T-cell (primary cell): ENCODE results near the gene S100A2. TPM values are rescaled to one million over a fixed set of nuclear protein-coding genes. Genes with fewer than 3 reads are reported as not detected.

Source experiments
- ATAC-seq, 4 experiments: fragments of 200-7000 bp in 3 of 4; fragments of 150-1000 bp in 1 of 4; cut with Tn5 transposase; replicated peaks in 1 of 4; 1 replicate in 3 of 4; 2 replicates in 1 of 4; pipeline ENCODE4 v1.10.0; 2021; ENCODE audit warnings: moderate library complexity in 3 of 4, mild to moderate bottlenecking in 2 of 4, moderate number of reproducible peaks in 1 of 4
- CTCF ChIA-PET, 2 donors: fragments of 300-600 bp; sonication (Branson Sonifier 250); formaldehyde crosslinking; loops; one replicate each; lab custom pipeline; 2022; ENCODE audit warnings: antibody characterized with exemption in 2 of 2; lab: Charles Lee
- POLR2A ChIA-PET, 2 donors: fragments of 300-600 bp; sonication (Branson Sonifier 250); formaldehyde crosslinking; loops; one replicate each; lab custom pipeline; 2022; ENCODE audit warnings: antibody characterized with exemption in 2 of 2; lab: Charles Lee
- DNase-seq, 35 experiments: peaks; one replicate each; pipeline versions ENCODE4 v3.0.0 to v3.0.0-alpha.2; 2013 to 2023
- H3K27ac ChIP-seq: one replicate; pipeline ENCODE4 v1.5.1; 2013; ENCODE audit warnings: low read length
- H3K27me3 ChIP-seq, 2 experiments: replicated peaks in 1 of 2; 1 replicate in 1 of 2; 2 replicates in 1 of 2; pipeline versions ENCODE4 v1.6.1 to v1.7.0; 2013; ENCODE audit warnings: low read length in 1 of 2, mixed read lengths in 1 of 2; ENCODE audit not compliant: control insufficient read depth in 2 of 2, insufficient read depth in 2 of 2; ENCODE audit errors: extremely low read depth in 1 of 2
- H3K36me3 ChIP-seq, 2 donors: 1 replicate in 1 of 2; 2 replicates in 1 of 2; pipeline versions ENCODE4 v1.6.1 to v1.7.0; 2013; ENCODE audit warnings: low read length in 1 of 2; ENCODE audit not compliant: control insufficient read depth in 2 of 2, insufficient read depth in 1 of 2; ENCODE audit errors: extremely low read depth in 1 of 2
- H3K4me1 ChIP-seq, 2 experiments: 1 replicate in 1 of 2; 2 replicates in 1 of 2; pipeline versions ENCODE4 v1.6.1 to v1.7.0; 2013; ENCODE audit warnings: low read length in 2 of 2, mixed read lengths in 1 of 2; ENCODE audit not compliant: insufficient read depth in 2 of 2, control insufficient read depth in 1 of 2; ENCODE audit errors: extremely low read depth in 1 of 2
- H3K4me3 ChIP-seq, 2 donors: 1 replicate in 1 of 2; 2 replicates in 1 of 2; pipeline versions ENCODE4 v1.5.1 to v1.7.0; 2013; ENCODE audit warnings: mild to moderate bottlenecking in 2 of 2, low read length in 1 of 2, moderate library complexity in 1 of 2; ENCODE audit not compliant: control insufficient read depth in 1 of 2; ENCODE audit errors: extremely low read depth in 1 of 2
- H3K9me3 ChIP-seq: 2 replicates; pipeline ENCODE4 v1.7.0; 2013
- H3K27ac Mint-ChIP-seq, 2 donors: one replicate each; pipeline ENCODE4 v1.8.0; 2020 to 2021; ENCODE audit warnings: mild to moderate bottlenecking in 2 of 2, mixed read lengths in 2 of 2
- H3K27me3 Mint-ChIP-seq, 2 donors: one replicate each; pipeline ENCODE4 v1.8.0; 2021 to 2022; ENCODE audit warnings: mixed read lengths in 2 of 2
- H3K36me3 Mint-ChIP-seq: one replicate; pipeline ENCODE4 v1.8.0; 2021; ENCODE audit warnings: mixed read lengths
- H3K4me1 Mint-ChIP-seq, 3 donors: one replicate each; pipeline ENCODE4 v1.8.0; 2020 to 2022; ENCODE audit warnings: mixed read lengths in 3 of 3, mild to moderate bottlenecking in 1 of 3
- H3K4me3 Mint-ChIP-seq, 3 donors: one replicate each; pipeline ENCODE4 v1.8.0; 2020 to 2022; ENCODE audit warnings: mild to moderate bottlenecking in 3 of 3, mixed read lengths in 3 of 3, moderate library complexity in 3 of 3
- H3K9me3 Mint-ChIP-seq, 3 donors: one replicate each; pipeline ENCODE4 v1.8.0; 2020 to 2022; ENCODE audit warnings: mixed read lengths in 3 of 3
- WGBS: methylation state at CpG from one replicate; pipeline ENCODE4 v1.1.5; 2013; ENCODE audit warnings: missing lambda C conversion rate; ENCODE audit not compliant: insufficient coverage; 5-methylcytosine and 5-hydroxymethylcytosine counted together
- total RNA-seq, 35 experiments: library from RNA in 6 of 35; stranded (reverse) in 6 of 35; fragments of 120-200 nt in 1 of 35; gene quantifications; one replicate each; pipeline versions ENCODE4 v1.2.1 to v1.2.4 and lab custom pipeline; 2013 to 2026

S100A2 gene
- total RNA-seq, 5 donors from 2014 or later (not counting 1 experiment from before 2014, with no cell fraction given) = 0.66 TPM; not detected in 4

GRCh38 chr1:153548722-153549688, 16.6 kb downstream of the S100A2 start, which contains the start of gene S100A3:
TSS of gene S100A3 (minus strand) at chr1:153549258. CDS start at chr1:153548485, 773 bp downstream.
- DNase-seq (no peak), ATAC-seq (no peak)
- peaks cover 29 to 49% (median 47%) of the 10 kb centered on the region in 3 donors for H3K4me1 Mint-ChIP-seq
- Histone ChIP-seq H3K27me3 (peaks cover 0 to 3% of the 10 kb centered on the region in 2 experiments), H3K4me1 (peaks cover 20 to 35% of the 10 kb centered on the region in 2 experiments), H3K4me3 (no peak within 1 kb of the TSS), H3K36me3 (peaks cover 0 to 5% of the 10 kb centered on the region in 2 donors), H3K9me3 (no peaks in the 10 kb centered on the region), H3K27ac (no peak within 1 kb of the TSS)
- CTCF ChIA-PET = interaction anchor here in 1 of 2 donors (0.5 to 2.3 kb wide), 2 partner anchors 14 to 17 kb away, joined by 3 to 8 read pairs; no protein-coding TSS in a partner anchor
- no peaks in the 10 kb centered on the region for H3K27me3 Mint-ChIP-seq
- POLR2A ChIA-PET = no interaction called here
- WGBS = 86% methylated on average over 8 of the region's 14 CpGs
- H3K9me3 Mint-ChIP-seq = no peaks in the 10 kb centered on the region
- peak within 1 kb of the TSS; percentile 11 to 100 for H3K27ac Mint-ChIP-seq
- no peak within 1 kb of the TSS for H3K4me3 Mint-ChIP-seq
- H3K36me3 Mint-ChIP-seq = peaks cover 9% of the 10 kb centered on the region

GRCh38 chr1:153547560-153548551, 17.8 kb downstream of the S100A2 start:
- H3K36me3 Mint-ChIP-seq = peaks cover 17% of the 10 kb centered on the region
- Histone ChIP-seq H3K27me3 (peaks cover 0 to 3% of the 10 kb centered on the region in 2 experiments), H3K9me3 (no peaks in the 10 kb centered on the region), H3K4me3 (no peak overlapping the region), H3K27ac (no peak overlapping the region), H3K36me3 (peaks cover 0 to 17% of the 10 kb centered on the region in 2 donors), H3K4me1 (peaks cover 32 to 47% of the 10 kb centered on the region in 2 experiments)
- ChIA-PET POLR2A (no interaction called here), CTCF (interaction anchor here in 1 of 2 donors (0.5 kb wide), 1 partner anchor 130 kb away, joined by 4 read pairs; no protein-coding TSS in a partner anchor)
- WGBS = 85% methylated on average over 15 of the region's 19 CpGs
- peaks cover 41 to 61% (median 49%) of the 10 kb centered on the region in 3 donors for H3K4me1 Mint-ChIP-seq
- H3K4me3 Mint-ChIP-seq = no peak overlapping the region
- DNase-seq (no peak), ATAC-seq (no peak)
- no peaks in the 10 kb centered on the region for H3K27me3 Mint-ChIP-seq
- H3K27ac Mint-ChIP-seq = peak overlapping the region; percentile 11 to 100
- no peaks in the 10 kb centered on the region for H3K9me3 Mint-ChIP-seq

- no peak for ATAC-seq
- Mint-ChIP-seq H3K36me3 (peaks cover 21% of the 10 kb centered on the region), H3K9me3 (no peaks in the 10 kb centered on the region), H3K27me3 (no peaks in the 10 kb centered on the region), H3K27ac (peak overlapping the region; percentile 100), H3K4me1 (peaks cover 50 to 70% (median 57%) of the 10 kb centered on the region in 3 donors), H3K4me3 (peak overlapping the region in 2 of 3 donors; percentile 44 to 93)
- Histone ChIP-seq H3K4me3 (no peak overlapping the region), H3K27me3 (peaks cover 0 to 3% of the 10 kb centered on the region in 2 experiments), H3K27ac (peak overlapping the region; percentile 86), H3K36me3 (peaks cover 0 to 18% of the 10 kb centered on the region in 2 donors), H3K9me3 (no peaks in the 10 kb centered on the region), H3K4me1 (peaks cover 41 to 56% of the 10 kb centered on the region in 2 experiments)
- CTCF ChIA-PET = interaction anchor here (0.5 to 2.8 kb wide), 4 partner anchors 11 to 131 kb away, joined by 3 to 28 read pairs (median 8); partner anchors contain the start of genes CHTOP (in 1 of the 2) and S100A6 (in 1 of the 2)
- POLR2A ChIA-PET = interaction anchor here in 1 of 2 donors (0.6 kb wide), 1 partner anchor 74 kb away, joined by 3 read pairs; no protein-coding TSS in a partner anchor
- no peak for DNase-seq
- no CpG with 5 or more reads among the region's 14 CpGs for WGBS
Measured at GRCh38 chr1:153546796-153547559, 18.7 kb downstream of the S100A2 start.

GRCh38 chr1:153546371-153546770, 19.3 kb downstream of the S100A2 start:
- ChIA-PET CTCF (interaction anchor here in 1 of 2 donors (0.8 to 2.8 kb wide), 4 partner anchors 11 to 88 kb away, joined by 3 to 35 read pairs (median 20); partner anchors contain the start of genes CHTOP and S100A6), POLR2A (interaction anchor here in 1 of 2 donors (0.6 to 2.8 kb wide), 2 partner anchors 10 to 74 kb away, joined by 3 to 14 read pairs; partner anchors contain the start of gene S100A6)
- Mint-ChIP-seq H3K27me3 (no peaks in the 10 kb centered on the region), H3K27ac (peak overlapping the region; percentile 100), H3K4me1 (peaks cover 56 to 76% (median 63%) of the 10 kb centered on the region in 3 donors), H3K9me3 (no peaks in the 10 kb centered on the region), H3K4me3 (peak overlapping the region in 2 of 3 donors; percentile 44 to 93), H3K36me3 (peaks cover 21% of the 10 kb centered on the region)
- DNase-seq = no peak
- ATAC-seq = no peak
- H3K4me1 ChIP-seq = peaks cover 47 to 62% of the 10 kb centered on the region in 2 experiments
- WGBS = 92% methylated on average over 8 of the region's 8 CpGs
- peak overlapping the region in 1 of 2 donors; percentile 76 for H3K4me3 ChIP-seq
- peaks cover 0 to 18% of the 10 kb centered on the region in 2 donors for H3K36me3 ChIP-seq
- H3K27ac ChIP-seq = peak overlapping the region; percentile 86
- H3K9me3 ChIP-seq = no peaks in the 10 kb centered on the region
- peaks cover 0 to 3% of the 10 kb centered on the region in 2 experiments for H3K27me3 ChIP-seq
